GM12872 (cell line): ENCODE data around the gene TMEM120A.

Source experiments
- CTCF ChIP-seq: IDR thresholded peaks from 3 replicates; pipeline ENCODE4 v1.5.1; 2011; ENCODE audit warnings: low read depth, mild to moderate bottlenecking, low read length, moderate library complexity; ENCODE audit not compliant: insufficient read depth

The TMEM120A gene

GRCh38 chr7:76016191-76016947, 22.0 kb upstream of the TMEM120A start:
- TF ChIP-seq CTCF: no peak

GRCh38 chr7:76011442-76011861, 17.1 kb upstream of the TMEM120A start:
- TF ChIP-seq CTCF: no peak

GRCh38 chr7:76009672-76010600, 15.5 kb upstream of the TMEM120A start:
- TF ChIP-seq CTCF: no peak

- TF ChIP-seq CTCF: no peak
Measured at GRCh38 chr7:76008156-76008687, 13.8 kb upstream of the TMEM120A start.

- no peak for TF ChIP-seq CTCF
Measured at GRCh38 chr7:76003351-76003750, 9.0 kb upstream of the TMEM120A start.

GRCh38 chr7:76002822-76003221, 8.4 kb upstream of the TMEM120A start:
- TF ChIP-seq CTCF: no peak

GRCh38 chr7:76002139-76002538, 7.7 kb upstream of the TMEM120A start:
- no peak for TF ChIP-seq CTCF
